ENCODE data around the gene IZUMO2.

The IZUMO2 gene

DNA sequence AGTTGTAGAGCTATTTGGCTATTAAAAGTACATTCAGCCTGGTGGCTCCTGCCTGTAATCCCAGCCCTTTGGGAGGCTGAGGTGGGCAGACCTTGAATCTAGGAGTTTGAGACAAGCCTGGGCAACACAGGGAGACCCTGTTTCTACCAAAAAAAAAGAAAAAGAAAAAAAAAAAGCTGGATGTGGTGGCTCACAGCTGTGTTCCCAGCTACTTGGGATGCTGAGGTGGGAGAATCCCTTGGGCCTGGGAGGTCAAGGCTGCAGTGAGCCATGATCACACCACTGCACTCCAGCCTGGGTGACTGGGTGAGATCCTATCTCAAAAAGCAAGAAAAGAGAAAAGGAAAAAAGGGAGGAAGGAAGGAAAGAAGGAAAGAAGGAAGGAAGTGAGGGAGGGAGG, 9.6 kb upstream of the IZUMO2 start:
- Histone ChIP-seq H3K4me1 (ENCODE audit: control insufficient read depth in 5 of 5, insufficient read depth in 5 of 5, low read length in 5 of 5) (no peaks in the 10 kb centered on the region), H3K27me3 (ENCODE audit: control insufficient read depth in 5 of 5, insufficient read depth in 4 of 5, low read length in 5 of 5) (peaks cover under 1 to 12% (median 5%) of the 10 kb centered on the region in 5 donors), H3K36me3 (ENCODE audit: control insufficient read depth in 5 of 5, insufficient read depth in 5 of 5, low read length in 5 of 5) (no peaks in the 10 kb centered on the region), H3K4me3 (ENCODE audit: low read depth in 1 of 5, low read length in 5 of 5) (no peak overlapping the region), H3K9me3 (ENCODE audit: control insufficient read depth in 5 of 5, low read length in 5 of 5) (no peaks in the 10 kb centered on the region), H3K27ac (ENCODE audit: low read depth, low read length) (no peak overlapping the region), H3K9ac (ENCODE audit: low read length in 5 of 5) (no peak overlapping the region)

DNA sequence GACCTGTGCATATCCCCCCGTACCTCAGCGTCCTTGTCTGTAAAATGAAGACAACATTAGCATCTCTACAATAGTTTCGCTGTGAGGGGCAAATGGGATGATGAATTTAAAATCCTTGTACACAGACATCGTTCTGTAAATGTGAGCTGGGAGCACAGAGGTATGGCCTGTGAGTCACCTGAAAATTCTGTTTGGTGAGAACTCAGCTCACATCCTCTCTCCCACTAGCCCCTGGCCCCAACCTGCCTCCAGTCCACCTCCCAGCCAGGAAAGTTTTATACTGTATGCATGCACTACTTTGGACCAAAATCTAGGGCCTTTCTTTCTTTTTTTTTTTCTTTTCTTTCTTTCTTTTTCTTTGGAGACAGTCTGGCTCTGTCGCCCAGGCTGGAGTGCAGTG, 8.7 kb upstream of the IZUMO2 start:
- Histone ChIP-seq H3K4me3 (ENCODE audit: low read depth in 1 of 5, low read length in 5 of 5) (no peak overlapping the region), H3K27me3 (ENCODE audit: control insufficient read depth in 5 of 5, insufficient read depth in 4 of 5, low read length in 5 of 5) (peaks cover 2 to 18% (median 11%) of the 10 kb centered on the region in 5 donors), H3K36me3 (ENCODE audit: control insufficient read depth in 5 of 5, insufficient read depth in 5 of 5, low read length in 5 of 5) (no peaks in the 10 kb centered on the region), H3K9ac (ENCODE audit: low read length in 5 of 5) (no peak overlapping the region), H3K4me1 (ENCODE audit: control insufficient read depth in 5 of 5, insufficient read depth in 5 of 5, low read length in 5 of 5) (no peaks in the 10 kb centered on the region), H3K27ac (ENCODE audit: low read depth, low read length) (no peak overlapping the region), H3K9me3 (ENCODE audit: control insufficient read depth in 5 of 5, low read length in 5 of 5) (no peaks in the 10 kb centered on the region)

DNA sequence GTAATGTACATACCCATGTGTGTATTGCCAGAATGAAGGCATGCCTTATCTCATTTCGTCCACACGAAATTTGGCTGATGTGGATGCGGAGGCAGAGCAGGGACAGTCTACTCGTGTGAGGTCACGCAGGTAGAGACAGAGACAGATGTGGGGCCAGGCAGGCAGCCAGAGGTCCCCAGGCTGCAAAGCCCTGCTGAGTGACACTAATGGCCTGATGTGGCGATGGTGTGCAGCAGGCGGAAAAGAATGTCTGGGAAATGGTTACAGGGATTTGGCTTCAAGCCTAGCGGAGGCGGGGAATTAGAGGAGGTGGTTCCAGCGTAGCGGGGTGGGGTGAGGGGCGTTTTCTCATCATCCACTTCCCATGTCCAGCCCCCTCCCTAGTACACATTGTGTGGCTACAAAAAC, 4.2 kb upstream of the IZUMO2 start:
- H3K9ac ChIP-seq (ENCODE audit: low read length in 5 of 5), result no peak overlapping the region
- H3K4me3 ChIP-seq (ENCODE audit: low read depth in 1 of 5, low read length in 5 of 5), result no peak overlapping the region
- peaks cover 6 to 24% (median 20%) of the 10 kb centered on the region in 5 donors for H3K27me3 ChIP-seq (ENCODE audit: control insufficient read depth in 5 of 5, insufficient read depth in 4 of 5, low read length in 5 of 5)
- H3K9me3 ChIP-seq (ENCODE audit: control insufficient read depth in 5 of 5, low read length in 5 of 5), result no peaks in the 10 kb centered on the region
- H3K4me1 ChIP-seq (ENCODE audit: control insufficient read depth in 5 of 5, insufficient read depth in 5 of 5, low read length in 5 of 5), result peaks cover 0 to 4% (median 0%) of the 10 kb centered on the region in 5 donors
- H3K27ac ChIP-seq (ENCODE audit: low read depth, low read length), result no peak overlapping the region
- no peaks in the 10 kb centered on the region for H3K36me3 ChIP-seq (ENCODE audit: control insufficient read depth in 5 of 5, insufficient read depth in 5 of 5, low read length in 5 of 5)

DNA sequence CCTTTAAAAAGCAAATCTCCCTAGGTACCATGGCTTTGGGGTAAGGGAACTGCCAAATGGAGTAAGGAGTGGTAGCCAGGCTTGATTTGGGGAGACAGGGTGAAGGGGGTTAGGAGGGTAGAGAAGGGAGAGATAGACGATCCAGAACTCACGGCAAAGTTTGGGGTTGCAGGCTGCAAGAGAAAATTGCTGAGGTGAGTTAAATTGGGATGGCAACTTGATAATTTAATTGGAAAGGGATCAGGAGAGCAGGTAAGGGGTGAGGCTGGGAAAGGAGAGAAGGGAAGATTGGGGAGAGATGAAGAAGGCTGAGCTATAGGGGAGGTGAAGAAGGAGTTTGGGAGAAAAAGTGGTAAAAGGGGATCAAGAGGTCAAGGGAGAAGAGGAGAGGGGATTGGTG, 4.0 kb downstream of the IZUMO2 start:
- Histone ChIP-seq H3K9me3 (ENCODE audit: control insufficient read depth in 5 of 5, low read length in 5 of 5) (peaks cover 0 to 17% (median 14%) of the 10 kb centered on the region in 5 donors), H3K4me3 (ENCODE audit: low read depth in 1 of 5, low read length in 5 of 5) (no peak overlapping the region), H3K9ac (ENCODE audit: low read length in 5 of 5) (no peak overlapping the region), H3K27ac (ENCODE audit: low read depth, low read length) (no peak overlapping the region), H3K27me3 (ENCODE audit: control insufficient read depth in 5 of 5, insufficient read depth in 4 of 5, low read length in 5 of 5) (peaks cover 0 to 10% (median 4%) of the 10 kb centered on the region in 5 donors), H3K36me3 (ENCODE audit: control insufficient read depth in 5 of 5, insufficient read depth in 5 of 5, low read length in 5 of 5) (no peaks in the 10 kb centered on the region), H3K4me1 (ENCODE audit: control insufficient read depth in 5 of 5, insufficient read depth in 5 of 5, low read length in 5 of 5) (peaks cover 0 to 4% (median 0%) of the 10 kb centered on the region in 5 donors)

DNA sequence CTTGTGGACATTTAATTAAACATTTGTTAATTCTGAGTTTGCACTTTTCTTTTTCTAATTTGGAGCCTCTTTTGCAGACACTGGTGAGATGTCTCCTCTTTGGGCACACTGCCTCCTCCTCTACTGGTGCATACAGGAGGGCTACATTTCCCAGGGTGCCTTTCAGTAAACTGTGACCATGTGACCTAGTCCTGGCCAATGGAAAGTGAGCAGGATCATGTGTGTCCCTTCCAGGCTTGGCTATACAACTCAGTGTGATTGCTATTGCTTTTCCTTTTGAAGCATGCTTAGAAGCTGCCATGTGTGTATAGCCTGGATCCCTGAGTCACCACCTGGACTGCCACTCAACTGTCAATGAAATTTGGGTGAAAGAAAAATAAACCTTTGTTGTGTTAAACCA, 4.5 kb downstream of the IZUMO2 start:
- Histone ChIP-seq H3K36me3 (ENCODE audit: control insufficient read depth in 5 of 5, insufficient read depth in 5 of 5, low read length in 5 of 5) (no peaks in the 10 kb centered on the region), H3K4me1 (ENCODE audit: control insufficient read depth in 5 of 5, insufficient read depth in 5 of 5, low read length in 5 of 5) (peaks cover 0 to 4% (median 0%) of the 10 kb centered on the region in 5 donors), H3K9me3 (ENCODE audit: control insufficient read depth in 5 of 5, low read length in 5 of 5) (peaks cover 0 to 17% (median 14%) of the 10 kb centered on the region in 5 donors), H3K4me3 (ENCODE audit: low read depth in 1 of 5, low read length in 5 of 5) (no peak overlapping the region), H3K9ac (ENCODE audit: low read length in 5 of 5) (no peak overlapping the region), H3K27ac (ENCODE audit: low read depth, low read length) (no peak overlapping the region), H3K27me3 (ENCODE audit: control insufficient read depth in 5 of 5, insufficient read depth in 4 of 5, low read length in 5 of 5) (peaks cover 0 to 10% (median 4%) of the 10 kb centered on the region in 5 donors)

DNA sequence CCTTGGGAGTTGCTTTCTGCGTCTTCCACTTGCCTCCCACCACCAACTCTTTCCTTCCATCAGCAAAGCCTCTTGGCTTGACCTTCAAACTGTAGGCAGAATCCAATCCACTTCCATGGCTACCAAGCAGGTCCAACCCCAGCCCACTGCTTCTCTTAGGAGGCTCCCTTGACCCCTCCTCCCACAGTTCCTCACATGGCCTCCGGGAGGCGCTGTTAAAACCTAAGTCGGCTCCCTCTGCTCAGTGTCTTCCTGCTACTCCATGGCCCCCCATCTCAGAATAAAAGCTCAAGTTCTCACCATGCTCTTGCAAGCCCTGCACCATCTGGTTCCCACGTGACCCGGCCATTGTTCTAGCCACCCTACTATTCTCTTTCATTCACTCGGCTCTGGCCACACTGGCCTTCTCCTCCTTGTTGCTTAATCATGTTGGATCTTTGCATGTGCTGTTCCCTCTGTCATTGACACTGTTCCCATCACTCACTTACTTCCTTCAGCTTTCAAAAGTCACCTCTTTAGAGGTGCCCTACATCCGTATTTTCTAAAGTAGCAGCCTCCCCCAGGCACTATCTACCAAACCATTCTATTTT, 7.5 kb downstream of the IZUMO2 start:
- H3K36me3 ChIP-seq (ENCODE audit: control insufficient read depth in 5 of 5, insufficient read depth in 5 of 5, low read length in 5 of 5), result no peaks in the 10 kb centered on the region
- peaks cover 0 to 5% (median 2%) of the 10 kb centered on the region in 5 donors for H3K27me3 ChIP-seq (ENCODE audit: control insufficient read depth in 5 of 5, insufficient read depth in 4 of 5, low read length in 5 of 5)
- H3K4me3 ChIP-seq (ENCODE audit: low read depth in 1 of 5, low read length in 5 of 5), result no peak overlapping the region
- no peak overlapping the region for H3K27ac ChIP-seq (ENCODE audit: low read depth, low read length)
- peaks cover 0 to 17% (median 14%) of the 10 kb centered on the region in 5 donors for H3K9me3 ChIP-seq (ENCODE audit: control insufficient read depth in 5 of 5, low read length in 5 of 5)
- no peaks in the 10 kb centered on the region for H3K4me1 ChIP-seq (ENCODE audit: control insufficient read depth in 5 of 5, insufficient read depth in 5 of 5, low read length in 5 of 5)
- H3K9ac ChIP-seq (ENCODE audit: low read length in 5 of 5), result no peak overlapping the region

DNA sequence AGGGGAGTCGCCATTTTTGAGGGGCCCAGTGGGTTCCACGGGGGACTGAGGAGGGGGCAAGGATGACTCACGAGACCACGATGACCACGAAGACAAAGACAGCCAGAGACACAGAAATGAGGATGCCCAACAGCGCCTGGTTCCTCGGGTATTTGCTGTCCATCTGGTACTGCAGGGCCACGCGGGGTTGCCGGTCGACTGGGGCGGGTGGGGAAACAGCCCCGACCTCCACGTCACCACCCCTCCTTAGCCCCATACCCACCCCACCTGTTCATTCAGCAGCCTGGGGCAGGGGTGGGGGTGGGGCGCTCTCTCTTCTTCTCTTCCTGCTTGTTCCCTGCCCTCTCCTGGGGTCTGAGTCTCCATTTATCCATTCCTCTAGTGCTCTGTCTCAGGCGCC, 8.6 kb downstream of the IZUMO2 start:
- H3K4me3 ChIP-seq (ENCODE audit: low read depth in 1 of 5, low read length in 5 of 5), result no peak overlapping the region
- no peaks in the 10 kb centered on the region for H3K36me3 ChIP-seq (ENCODE audit: control insufficient read depth in 5 of 5, insufficient read depth in 5 of 5, low read length in 5 of 5)
- H3K27ac ChIP-seq (ENCODE audit: low read depth, low read length), result no peak overlapping the region
- no peak overlapping the region for H3K9ac ChIP-seq (ENCODE audit: low read length in 5 of 5)
- peaks cover 0 to 16% (median 14%) of the 10 kb centered on the region in 5 donors for H3K9me3 ChIP-seq (ENCODE audit: control insufficient read depth in 5 of 5, low read length in 5 of 5)
- H3K27me3 ChIP-seq (ENCODE audit: control insufficient read depth in 5 of 5, insufficient read depth in 4 of 5, low read length in 5 of 5), result peaks cover 0 to 8% (median 4%) of the 10 kb centered on the region in 5 donors
- H3K4me1 ChIP-seq (ENCODE audit: control insufficient read depth in 5 of 5, insufficient read depth in 5 of 5, low read length in 5 of 5), result no peaks in the 10 kb centered on the region

DNA sequence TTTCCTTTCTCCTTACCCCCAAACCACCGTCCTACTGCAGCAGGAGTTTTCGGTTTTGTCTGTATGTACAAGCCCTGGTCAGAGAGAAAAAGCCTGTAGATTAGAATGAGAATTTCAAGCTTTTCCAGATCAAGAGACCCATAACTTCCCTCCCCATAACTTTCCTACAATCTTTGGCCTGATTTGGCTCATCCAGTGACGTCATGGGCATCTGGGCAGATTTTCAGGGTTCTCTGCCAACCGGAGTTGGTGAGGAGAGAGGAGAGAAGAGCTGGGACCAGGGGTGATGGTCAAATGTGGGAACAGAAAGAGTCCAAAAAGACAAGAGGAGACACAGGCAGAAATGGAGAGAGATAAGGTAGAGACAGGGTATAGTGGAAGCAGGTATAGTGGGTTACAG, 10.5 kb downstream of the IZUMO2 start:
- Histone ChIP-seq H3K36me3 (ENCODE audit: control insufficient read depth in 5 of 5, insufficient read depth in 5 of 5, low read length in 5 of 5) (no peaks in the 10 kb centered on the region), H3K9ac (ENCODE audit: low read length in 5 of 5) (no peak overlapping the region), H3K4me3 (ENCODE audit: low read depth in 1 of 5, low read length in 5 of 5) (no peak overlapping the region), H3K27me3 (ENCODE audit: control insufficient read depth in 5 of 5, insufficient read depth in 4 of 5, low read length in 5 of 5) (peaks cover 0 to 6% (median 4%) of the 10 kb centered on the region in 5 donors), H3K4me1 (ENCODE audit: control insufficient read depth in 5 of 5, insufficient read depth in 5 of 5, low read length in 5 of 5) (peaks cover 0 to 9% (median 3%) of the 10 kb centered on the region in 5 donors), H3K9me3 (ENCODE audit: control insufficient read depth in 5 of 5, low read length in 5 of 5) (peaks cover 0 to 5% (median 4%) of the 10 kb centered on the region in 5 donors), H3K27ac (ENCODE audit: low read depth, low read length) (no peak overlapping the region)

DNA sequence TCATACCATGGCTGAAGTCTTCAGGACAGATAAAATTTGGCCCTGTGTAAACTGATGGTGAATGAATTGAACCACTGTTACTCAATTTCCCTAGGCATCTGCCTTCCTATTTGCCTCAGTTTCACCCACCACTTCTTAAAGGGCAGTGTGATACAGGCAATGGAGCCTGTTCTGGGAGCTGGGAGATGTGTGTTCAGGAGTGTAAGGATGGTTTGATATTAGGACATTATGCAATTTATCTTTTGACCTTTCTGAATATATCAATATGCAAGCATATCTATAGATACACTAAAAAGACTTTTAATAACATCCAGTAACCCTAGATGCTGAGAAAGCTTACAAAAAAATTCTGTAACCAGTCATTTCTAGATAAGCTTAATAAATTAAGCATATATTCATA, 14.6 kb downstream of the IZUMO2 start:
- peaks cover 0 to 15% (median 8%) of the 10 kb centered on the region in 5 donors for H3K4me1 ChIP-seq (ENCODE audit: control insufficient read depth in 5 of 5, insufficient read depth in 5 of 5, low read length in 5 of 5)
- H3K27me3 ChIP-seq (ENCODE audit: control insufficient read depth in 5 of 5, insufficient read depth in 4 of 5, low read length in 5 of 5), result peaks cover 0 to 6% (median 4%) of the 10 kb centered on the region in 5 donors
- H3K36me3 ChIP-seq (ENCODE audit: control insufficient read depth in 5 of 5, insufficient read depth in 5 of 5, low read length in 5 of 5), result no peaks in the 10 kb centered on the region
- H3K9ac ChIP-seq (ENCODE audit: low read length in 5 of 5), result no peak overlapping the region
- peaks cover 0 to 5% (median 4%) of the 10 kb centered on the region in 5 donors for H3K9me3 ChIP-seq (ENCODE audit: control insufficient read depth in 5 of 5, low read length in 5 of 5)
- peak overlapping the region; percentile 66 to 88 (median 81) for H3K4me3 ChIP-seq (ENCODE audit: low read depth in 1 of 5, low read length in 5 of 5)
- H3K27ac ChIP-seq (ENCODE audit: low read depth, low read length), result no peak overlapping the region

DNA sequence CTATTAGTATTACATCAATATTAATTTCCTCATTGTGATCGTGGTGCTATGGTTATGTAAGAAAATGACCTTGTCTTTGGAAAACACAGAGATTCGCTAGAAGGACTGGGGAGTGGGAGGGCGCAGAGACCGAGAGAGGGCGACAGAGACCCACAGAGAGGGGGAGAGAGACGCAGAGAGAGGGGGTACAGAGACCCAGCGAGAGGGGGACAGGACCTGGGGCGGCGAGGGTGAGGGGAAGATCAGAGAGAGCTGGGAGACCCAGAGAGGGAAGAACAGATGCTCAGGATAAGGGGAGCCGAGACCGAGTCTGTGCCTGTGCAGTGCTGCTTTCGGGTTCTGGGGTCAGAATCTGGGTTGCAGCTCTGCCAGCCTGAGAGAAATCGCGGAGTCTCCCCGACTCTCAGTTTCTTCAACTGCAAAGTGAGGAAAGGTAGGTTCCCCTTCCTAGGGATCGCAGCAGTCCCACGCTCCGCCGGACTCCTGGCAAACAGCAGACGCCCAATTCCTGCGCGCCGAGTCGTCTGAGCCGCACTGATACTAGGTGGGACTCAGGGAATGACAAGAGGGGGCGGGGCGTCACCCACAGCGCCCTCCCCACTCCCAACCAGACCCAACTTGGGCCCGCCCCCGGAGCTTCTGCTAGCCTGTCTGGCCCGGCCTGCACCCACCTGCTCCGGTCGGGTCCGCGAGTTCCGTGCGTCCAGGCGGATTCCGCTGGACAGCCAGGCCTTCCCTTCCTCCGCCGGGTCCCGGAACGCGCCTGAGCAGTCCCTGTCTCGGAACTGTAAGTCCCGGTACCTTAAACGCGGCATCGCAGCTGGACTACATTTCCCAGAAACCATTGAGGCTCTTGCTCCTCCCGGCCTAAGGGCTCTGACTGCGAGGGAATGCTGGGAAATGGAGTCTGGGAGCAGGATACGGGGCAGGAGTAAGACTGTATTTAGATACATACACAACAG, 15.3 kb downstream of the IZUMO2 start:
- H3K4me1 ChIP-seq (ENCODE audit: control insufficient read depth in 5 of 5, insufficient read depth in 5 of 5, low read length in 5 of 5), result peaks cover 0 to 15% (median 8%) of the 10 kb centered on the region in 5 donors
- peak overlapping the region; percentile 64 to 88 (median 81) for H3K9ac ChIP-seq (ENCODE audit: low read length in 5 of 5)
- peaks cover 0 to 5% (median 4%) of the 10 kb centered on the region in 5 donors for H3K9me3 ChIP-seq (ENCODE audit: control insufficient read depth in 5 of 5, low read length in 5 of 5)
- peaks cover 0 to 6% (median 2%) of the 10 kb centered on the region in 5 donors for H3K27me3 ChIP-seq (ENCODE audit: control insufficient read depth in 5 of 5, insufficient read depth in 4 of 5, low read length in 5 of 5)
- H3K27ac ChIP-seq (ENCODE audit: low read depth, low read length), result peak overlapping the region; percentile 63
- peak overlapping the region; percentile 80 to 91 (median 88) for H3K4me3 ChIP-seq (ENCODE audit: low read depth in 1 of 5, low read length in 5 of 5)
- no peaks in the 10 kb centered on the region for H3K36me3 ChIP-seq (ENCODE audit: control insufficient read depth in 5 of 5, insufficient read depth in 5 of 5, low read length in 5 of 5)

All from subcutaneous abdominal adipose tissue (tissue), 5 donors.